Measurements from ENCODE around the gene TRIM14. TPM values are rescaled to one million over a fixed set of nuclear protein-coding genes. Genes with fewer than 3 reads are reported as not detected.

Gene TRIM14
- total and polyA plus RNA-seq, 2 donors (not counting 1 experiment from before 2014, with no cell fraction given): 22.5 to 23.9 TPM

- intact Hi-C loops (cut with micrococcal nuclease): no loop called here
- POLR2A ChIA-PET: no interaction called here
- ATAC-seq (ENCODE audit: low read depth): no peak
Observed at GRCh38 chr9:98070704-98071103, 48.3 kb downstream of the TRIM14 start.

GRCh38 chr9:98069551-98069950 is 49.5 kb downstream of the TRIM14 start:
- no peaks in the 10 kb centered on the region for H3K9me3 Mint-ChIP-seq (ENCODE audit: insufficient read depth)
- no peak overlapping the region for H3K27ac Mint-ChIP-seq
- peaks cover 0 to 8% of the 10 kb centered on the region in 2 experiments for H3K36me3 ChIP-seq (replicated peaks in 1 of 2; ENCODE audit: control extremely low read depth in 1 of 2, control insufficient read depth in 1 of 2, extremely low read depth in 1 of 2, insufficient read depth in 2 of 2, low read length in 1 of 2)
- H3K4me1 Mint-ChIP-seq: peaks cover 9% of the 10 kb centered on the region
- no peaks in the 10 kb centered on the region for H3K27me3 ChIP-seq (replicated peaks in 1 of 4; ENCODE audit: control extremely low read depth in 1 of 4, control insufficient read depth in 3 of 4, insufficient read depth in 4 of 4, low read length in 3 of 4)
- no peak overlapping the region for H3K4me2 ChIP-seq (replicated peaks; ENCODE audit: low read depth, low read length, poor library complexity, severe bottlenecking)
- no peak overlapping the region for H2AFZ ChIP-seq (ENCODE audit: insufficient read depth, low read depth, low read length, poor library complexity, severe bottlenecking)
- TF ChIP-seq CTCF (IDR thresholded peaks at IDR 0.05) (no peak), EZH2 (IDR thresholded peaks at IDR 0.05; ENCODE audit: borderline replicate concordance, insufficient read depth, low read depth, low read length, poor library complexity, severe bottlenecking) (no peak)
- H3K79me2 ChIP-seq (ENCODE audit: control insufficient read depth, insufficient read depth, low read length): peaks cover 14% of the 10 kb centered on the region
- WGBS (ENCODE audit: insufficient coverage): 100% methylated on average over 5 of the region's 6 CpGs
- peaks cover 1% of the 10 kb centered on the region for H4K20me1 ChIP-seq (ENCODE audit: control insufficient read depth, insufficient read depth, low read length, poor library complexity, severe bottlenecking)
- H3K27me3 Mint-ChIP-seq: no peaks in the 10 kb centered on the region
- intact Hi-C loops (cut with micrococcal nuclease): no loop called here
- no peak overlapping the region for H3K4me3 ChIP-seq (ENCODE audit: control extremely low read depth in 1 of 5, extremely low read depth in 1 of 5, insufficient read depth in 1 of 5, low read depth in 2 of 5, low read length in 4 of 5)
- H3K4me1 ChIP-seq (ENCODE audit: control insufficient read depth in 2 of 2, insufficient read depth in 2 of 2, low read length in 2 of 2): peaks cover 2 to 7% of the 10 kb centered on the region in 2 donors
- H3K4me3 Mint-ChIP-seq: no peak overlapping the region
- CTCF ChIA-PET: interaction anchor here (0.6 kb wide), 1 partner anchor 24 kb away, joined by 3 read pairs; no protein-coding TSS in a partner anchor
- ATAC-seq (ENCODE audit: low read depth) (no peak), DNase-seq (no peak)
- H3K9ac ChIP-seq (ENCODE audit: low read length): no peak overlapping the region
- H3K27ac ChIP-seq (ENCODE audit: low read length in 2 of 2): no peak overlapping the region
- POLR2A ChIA-PET: no interaction called here
- no peaks in the 10 kb centered on the region for H3K9me3 ChIP-seq (ENCODE audit: control extremely low read depth in 1 of 3, control insufficient read depth in 2 of 3, insufficient read depth in 1 of 3, low read length in 2 of 3)

More at GRCh38 chr9:98070704-98071103, 48.3 kb downstream of the TRIM14 start:
- H3K79me2 ChIP-seq (ENCODE audit: control insufficient read depth, insufficient read depth, low read length): peaks cover 14% of the 10 kb centered on the region
- H3K9me3 Mint-ChIP-seq (ENCODE audit: insufficient read depth): no peaks in the 10 kb centered on the region
- no peak overlapping the region for H2AFZ ChIP-seq (ENCODE audit: insufficient read depth, low read depth, low read length, poor library complexity, severe bottlenecking)
- H4K20me1 ChIP-seq (ENCODE audit: control insufficient read depth, insufficient read depth, low read length, poor library complexity, severe bottlenecking): peaks cover 5% of the 10 kb centered on the region
- H3K4me2 ChIP-seq (replicated peaks; ENCODE audit: low read depth, low read length, poor library complexity, severe bottlenecking): no peak overlapping the region
- H3K4me1 ChIP-seq (ENCODE audit: control insufficient read depth in 2 of 2, insufficient read depth in 2 of 2, low read length in 2 of 2): peaks cover 3 to 13% of the 10 kb centered on the region in 2 donors
- H3K27ac Mint-ChIP-seq: no peak overlapping the region
- CTCF ChIA-PET: interaction anchor here (0.7 to 2.7 kb wide), 7 partner anchors 12 to 193 kb away, joined by 3 to 24 read pairs (median 4); partner anchors contain the start of gene TRMO
- no peak for DNase-seq
- H3K9ac ChIP-seq (ENCODE audit: low read length): no peak overlapping the region
- no peaks in the 10 kb centered on the region for H3K27me3 ChIP-seq (replicated peaks in 1 of 4; ENCODE audit: control extremely low read depth in 1 of 4, control insufficient read depth in 3 of 4, insufficient read depth in 4 of 4, low read length in 3 of 4)
- no peak for TF ChIP-seq CTCF (IDR thresholded peaks at IDR 0.05)
- no peak for TF ChIP-seq EZH2 (IDR thresholded peaks at IDR 0.05; ENCODE audit: borderline replicate concordance, insufficient read depth, low read depth, low read length, poor library complexity, severe bottlenecking)
- no peak overlapping the region for H3K27ac ChIP-seq (ENCODE audit: low read length in 2 of 2)
- H3K4me3 ChIP-seq (ENCODE audit: control extremely low read depth in 1 of 5, extremely low read depth in 1 of 5, insufficient read depth in 1 of 5, low read depth in 2 of 5, low read length in 4 of 5): no peak overlapping the region
- peaks cover 14% of the 10 kb centered on the region for H3K4me1 Mint-ChIP-seq
- WGBS (ENCODE audit: insufficient coverage): no CpG with 5 or more reads among the region's 7 CpGs
- H3K36me3 ChIP-seq (replicated peaks in 1 of 2; ENCODE audit: control extremely low read depth in 1 of 2, control insufficient read depth in 1 of 2, extremely low read depth in 1 of 2, insufficient read depth in 2 of 2, low read length in 1 of 2): peaks cover 0 to 3% of the 10 kb centered on the region in 2 experiments
- H3K27me3 Mint-ChIP-seq: no peaks in the 10 kb centered on the region
- no peaks in the 10 kb centered on the region for H3K9me3 ChIP-seq (ENCODE audit: control extremely low read depth in 1 of 3, control insufficient read depth in 2 of 3, insufficient read depth in 1 of 3, low read length in 2 of 3)
- no peak overlapping the region for H3K4me3 Mint-ChIP-seq

Measured in B cell (primary cell).